HepG2 (cell line): ENCODE measurements around the gene NYNRIN. TPM values are rescaled to one million over a fixed set of nuclear protein-coding genes. Genes with fewer than 3 reads are reported as not detected.

Experiments
- CREM ChIP-seq, 2 experiments: sonication (generic) in 1 of 2; formaldehyde crosslinking in 1 of 2; IDR thresholded peaks; 2 replicates each; pipeline versions ENCODE4 v1.4.0 to v1.6.1; 2016 to 2020; ENCODE audit warnings: antibody characterized with exemption in 1 of 2, mild to moderate bottlenecking in 1 of 2, missing genetic modification reagents in 1 of 2
- JARID2 ChIP-seq: sonication (generic); formaldehyde crosslinking; IDR thresholded peaks from 2 replicates; pipeline ENCODE4 v1.8.1; 2023; ENCODE audit warnings: missing genetic modification reagents, inconsistent platforms; ENCODE audit not compliant: insufficient replicate concordance
- KLF9 ChIP-seq: IDR thresholded peaks from 2 replicates; pipeline ENCODE4 v1.6.1; 2016; ENCODE audit warnings: low read depth
- MXD4 ChIP-seq: IDR thresholded peaks from 2 replicates; pipeline ENCODE4 v1.6.1; 2016; ENCODE audit warnings: mild to moderate bottlenecking, missing biosample characterization, missing genetic modification reagents
- REL ChIP-seq: sonication (generic); formaldehyde crosslinking; conservative IDR thresholded peaks from 2 replicates; pipeline ENCODE4 v1.8.0; 2022; ENCODE audit warnings: mild to moderate bottlenecking, missing genetic modification reagents, moderate library complexity
- SRSF1 ChIP-seq: fragments of 200-400 bp; formaldehyde crosslinking; optimal IDR thresholded peaks from 2 replicates; pipeline ENCODE3; 2017; ENCODE audit warnings: mild to moderate bottlenecking, low read depth, low read length, moderate library complexity
- SRY ChIP-seq: sonication (generic); formaldehyde crosslinking; IDR thresholded peaks from 2 replicates; pipeline ENCODE4 v1.8.0; 2022; ENCODE audit warnings: mild to moderate bottlenecking, missing genetic modification reagents
- ZFP41 ChIP-seq: sonication (generic); formaldehyde crosslinking; IDR thresholded peaks from 2 replicates; pipeline ENCODE4 v1.4.0; 2020; ENCODE audit warnings: mild to moderate bottlenecking, missing genetic modification reagents, borderline replicate concordance
- ZGPAT ChIP-seq: IDR thresholded peaks from 2 replicates; pipeline ENCODE4 v1.6.1; 2016; ENCODE audit warnings: mild to moderate bottlenecking
- ZMYM3 ChIP-seq: sonication (generic); formaldehyde crosslinking; IDR thresholded peaks from 2 replicates; pipeline ENCODE4 v1.5.1; 2020; ENCODE audit warnings: mild to moderate bottlenecking, missing genetic modification reagents
- ZNF205 ChIP-seq: IDR thresholded peaks from 2 replicates; pipeline ENCODE4 v1.6.1; 2018; ENCODE audit warnings: missing biosample characterization, missing genetic modification reagents
- ZNF337 ChIP-seq: sonication (generic); formaldehyde crosslinking; IDR thresholded peaks from 2 replicates; pipeline ENCODE4 v1.5.1; 2020; ENCODE audit warnings: missing genetic modification reagents, low read depth, mild to moderate bottlenecking, borderline replicate concordance
- ZNF510 ChIP-seq: sonication (generic); formaldehyde crosslinking; IDR thresholded peaks from 2 replicates; pipeline ENCODE4 v1.4.0; 2020; ENCODE audit warnings: low read depth, mild to moderate bottlenecking, missing genetic modification reagents
- ZNF609 ChIP-seq: sonication (generic); formaldehyde crosslinking; IDR thresholded peaks from 2 replicates; pipeline ENCODE4 v1.4.0; 2020; ENCODE audit warnings: mild to moderate bottlenecking, missing genetic modification reagents, borderline replicate concordance
- ZNF713 ChIP-seq: sonication (generic); formaldehyde crosslinking; IDR thresholded peaks from 2 replicates; pipeline ENCODE4 v1.4.0; 2020; ENCODE audit warnings: mild to moderate bottlenecking, missing genetic modification reagents
- ZNF782 ChIP-seq: sonication (generic); formaldehyde crosslinking; IDR thresholded peaks from 2 replicates; pipeline ENCODE4 v1.4.0; 2020; ENCODE audit warnings: missing genetic modification reagents, mild to moderate bottlenecking, borderline replicate concordance
- polyA plus RNA-seq, 8 experiments: library from polyadenylated mRNA; depleted of rRNA in 3 of 8; stranded (reverse) in 7 of 8; unstranded in 1 of 8; fragments of >200 nt; fragmentation: Illumina TruSeq in 4 of 8; extraction: Trizol in 4 of 8; gene quantifications; 2 replicates each; pipeline versions ENCODE4 v1.2.1 to v1.2.3, GENCODE V29; 2011 to 2016; ENCODE audit warnings: low read depth in 4 of 8, missing spikeins in 1 of 8, mixed read lengths in 1 of 8; ENCODE audit not compliant: insufficient read depth in 1 of 8
- total RNA-seq, 5 experiments: library from RNA; depleted of rRNA; stranded (reverse); fragments of >200 nt; fragmentation: Illumina TruSeq; extraction: Trizol; gene quantifications; 2 replicates each; pipeline ENCODE4 v1.2.3, GENCODE V29; 2016; ENCODE audit warnings: low read depth in 1 of 5
- TF ChIP-seq, protein P1 (sequence below): sonication (generic); formaldehyde crosslinking; IDR thresholded peaks from 2 replicates; pipeline ENCODE4 v1.4.0; 2020; ENCODE audit warnings: missing genetic modification reagents, borderline replicate concordance
- TF ChIP-seq, protein P2 (sequence below): sonication (generic); formaldehyde crosslinking; IDR thresholded peaks from 2 replicates; pipeline ENCODE4 v1.4.0; 2020; ENCODE audit warnings: missing genetic modification reagents, mild to moderate bottlenecking, borderline replicate concordance

Gene NYNRIN
- total and polyA plus RNA-seq, 2 of the 13 experiments (the other 11 are each of a cell fraction or from before 2014, with no cell fraction given): 0.63 to 1.1 TPM

DNA sequence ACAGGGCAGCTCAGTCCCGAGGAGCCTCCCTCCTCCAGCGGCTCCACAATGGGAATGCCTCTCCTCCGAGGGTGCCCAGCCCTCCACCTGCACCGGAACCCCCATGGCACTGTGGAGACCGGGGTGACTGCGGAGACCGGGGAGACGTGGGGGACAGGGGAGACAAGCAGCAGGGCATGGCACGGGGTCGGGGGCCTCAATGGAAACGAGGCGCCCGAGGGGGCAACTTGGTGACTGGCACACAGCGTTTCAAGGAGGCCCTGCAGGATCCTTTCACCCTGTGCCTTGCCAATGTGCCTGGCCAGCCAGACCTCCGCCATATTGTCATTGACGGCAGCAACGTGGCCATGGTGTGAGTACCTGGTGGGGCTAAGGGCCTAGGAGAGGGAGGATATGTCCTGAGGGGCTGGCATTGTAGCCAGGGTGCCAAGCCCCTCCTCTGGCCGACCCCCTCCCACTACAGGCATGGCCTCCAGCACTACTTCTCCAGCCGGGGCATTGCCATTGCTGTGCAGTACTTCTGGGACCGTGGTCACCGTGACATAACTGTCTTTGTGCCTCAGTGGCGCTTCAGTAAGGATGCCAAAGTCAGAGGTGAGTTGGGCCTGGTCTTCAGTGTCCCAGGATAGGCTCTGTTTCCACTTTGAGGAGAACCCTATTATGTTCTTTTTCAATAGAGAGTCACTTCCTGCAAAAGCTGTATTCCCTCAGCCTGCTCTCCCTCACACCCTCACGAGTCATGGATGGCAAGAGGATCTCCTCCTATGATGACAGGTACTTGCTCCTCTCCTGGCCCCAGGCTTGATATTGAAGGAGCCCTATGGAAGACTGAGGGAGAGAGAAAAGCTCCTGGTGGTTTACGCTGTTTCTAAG lies 33.7 kb downstream of the NYNRIN start (continued):
- TF ChIP-seq JARID2 (CRISPR knock-in tag) (no peak), REL (CRISPR knock-in tag) (0 out of 2 replicates have a peak, but pooled peaks have one; percentile 28), ZFP41 (CRISPR knock-in tag) (no peak), ZNF205 (no peak), SRSF1 (no peak), KLF9 (CRISPR knock-in tag) (no peak), ZNF782 (CRISPR knock-in tag) (no peak), ZNF510 (CRISPR knock-in tag) (no peak), ZNF609 (CRISPR knock-in tag) (no peak), MXD4 (CRISPR knock-in tag) (0 out of 2 replicates have a peak, but pooled peaks have one; percentile 54), ZGPAT (CRISPR knock-in tag) (no peak), ZNF337 (CRISPR knock-in tag) (no peak), CREM (IDR thresholded peaks at IDR 0.05) (no peak), CREM (CRISPR knock-in tag; IDR thresholded peaks at IDR 0.05) (no peak), ZNF713 (0 out of 2 replicates have a peak, but pooled peaks have one; percentile 25), ZMYM3 (CRISPR knock-in tag) (no peak), SRY (CRISPR knock-in tag) (no peak)
- TF ChIP-seq, protein P1, sequence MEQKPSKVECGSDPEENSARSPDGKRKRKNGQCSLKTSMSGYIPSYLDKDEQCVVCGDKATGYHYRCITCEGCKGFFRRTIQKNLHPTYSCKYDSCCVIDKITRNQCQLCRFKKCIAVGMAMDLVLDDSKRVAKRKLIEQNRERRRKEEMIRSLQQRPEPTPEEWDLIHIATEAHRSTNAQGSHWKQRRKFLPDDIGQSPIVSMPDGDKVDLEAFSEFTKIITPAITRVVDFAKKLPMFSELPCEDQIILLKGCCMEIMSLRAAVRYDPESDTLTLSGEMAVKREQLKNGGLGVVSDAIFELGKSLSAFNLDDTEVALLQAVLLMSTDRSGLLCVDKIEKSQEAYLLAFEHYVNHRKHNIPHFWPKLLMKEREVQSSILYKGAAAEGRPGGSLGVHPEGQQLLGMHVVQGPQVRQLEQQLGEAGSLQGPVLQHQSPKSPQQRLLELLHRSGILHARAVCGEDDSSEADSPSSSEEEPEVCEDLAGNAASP (CRISPR knock-in tag): no peak
- TF ChIP-seq, protein P2, sequence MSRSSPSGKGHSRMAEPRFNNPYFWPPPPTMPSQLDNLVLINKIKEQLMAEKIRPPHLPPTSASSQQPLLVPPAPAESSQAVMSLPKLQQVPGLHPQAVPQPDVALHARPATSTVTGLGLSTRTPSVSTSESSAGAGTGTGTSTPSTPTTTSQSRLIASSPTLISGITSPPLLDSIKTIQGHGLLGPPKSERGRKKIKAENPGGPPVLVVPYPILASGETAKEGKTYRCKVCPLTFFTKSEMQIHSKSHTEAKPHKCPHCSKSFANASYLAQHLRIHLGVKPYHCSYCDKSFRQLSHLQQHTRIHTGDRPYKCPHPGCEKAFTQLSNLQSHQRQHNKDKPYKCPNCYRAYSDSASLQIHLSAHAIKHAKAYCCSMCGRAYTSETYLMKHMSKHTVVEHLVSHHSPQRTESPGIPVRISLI (CRISPR knock-in tag): no peak
